ENCODE measurements around the gene GPHB5. TPM values are rescaled to one million over a fixed set of nuclear protein-coding genes. Genes with fewer than 3 reads are reported as not detected.
"Not testable (repeated sequence)": the region's sequence is repeated elsewhere in the genome, so short reads cannot be mapped to it uniquely, and the experiment has no call there.

The GPHB5 gene
- total and polyA plus RNA-seq, 3 experiments from 2014 or later: not detected

- Mint-ChIP-seq H3K27me3 (peaks cover 1 to 44% of the 10 kb centered on the region in 2 donors), H3K4me1 (no peaks in the 10 kb centered on the region), H3K9me3 (peaks cover 0 to 4% (median 0%) of the 10 kb centered on the region in 5 donors), H3K27ac (no peak overlapping the region), H3K4me3 (no peak overlapping the region), H3K36me3 (no peaks in the 10 kb centered on the region)
- H3K27me3 ChIP-seq (ENCODE audit: insufficient read depth, low read length, poor library complexity, severe bottlenecking): no peaks in the 10 kb centered on the region
- POLR2A ChIA-PET: no interaction called here
- CTCF ChIA-PET: interaction anchor here (0.7 kb wide), 1 partner anchor 187 kb away, joined by 3 read pairs; no protein-coding TSS in a partner anchor
- no peak overlapping the region for H3K27ac ChIP-seq (ENCODE audit: low read depth, low read length)
- no peaks in the 10 kb centered on the region for H3K36me3 ChIP-seq (ENCODE audit: insufficient read depth, low read length)
- H3K4me3 ChIP-seq (ENCODE audit: low read length): no peak overlapping the region
- H3K4me1 ChIP-seq (ENCODE audit: insufficient read depth, low read length): no peaks in the 10 kb centered on the region
- no peaks in the 10 kb centered on the region for H3K9me3 ChIP-seq (ENCODE audit: low read length)
- DNase-seq: no peak
These were observed 23.6 kb upstream of the GPHB5 start for GRCh38 chr14:63342371-63342770.

- no peak for DNase-seq
- no peaks in the 10 kb centered on the region for H3K4me1 ChIP-seq (ENCODE audit: insufficient read depth, low read length)
- POLR2A ChIA-PET: no interaction called here
- H3K9me3 ChIP-seq (ENCODE audit: low read length): no peaks in the 10 kb centered on the region
- no peaks in the 10 kb centered on the region for H3K36me3 ChIP-seq (ENCODE audit: insufficient read depth, low read length)
- Mint-ChIP-seq H3K4me1 (no peaks in the 10 kb centered on the region), H3K36me3 (peaks cover 0 to 4% (median 0%) of the 10 kb centered on the region in 3 donors), H3K4me3 (no peak overlapping the region), H3K27me3 (peaks cover 13 to 33% of the 10 kb centered on the region in 2 donors), H3K9me3 (no peaks in the 10 kb centered on the region), H3K27ac (no peak overlapping the region)
- CTCF ChIA-PET: no interaction called here
- no peaks in the 10 kb centered on the region for H3K27me3 ChIP-seq (ENCODE audit: insufficient read depth, low read length, poor library complexity, severe bottlenecking)
- H3K27ac ChIP-seq (ENCODE audit: low read depth, low read length): no peak overlapping the region
- H3K4me3 ChIP-seq (ENCODE audit: low read length): no peak overlapping the region
These were observed 10.3 kb upstream of the GPHB5 start for GRCh38 chr14:63328787-63329737.

- H3K36me3 Mint-ChIP-seq: peaks cover 0 to 4% (median 0%) of the 10 kb centered on the region in 3 donors
- H3K4me1 Mint-ChIP-seq: no peaks in the 10 kb centered on the region
- no peak overlapping the region for H3K27ac Mint-ChIP-seq
- no peak for DNase-seq
- H3K4me3 ChIP-seq (ENCODE audit: low read length): no peak overlapping the region
- H3K27me3 Mint-ChIP-seq: peaks cover 12 to 27% of the 10 kb centered on the region in 2 donors
- H3K4me3 Mint-ChIP-seq: no peak overlapping the region
- POLR2A ChIA-PET: no interaction called here
- no peaks in the 10 kb centered on the region for H3K4me1 ChIP-seq (ENCODE audit: insufficient read depth, low read length)
- H3K9me3 Mint-ChIP-seq: no peaks in the 10 kb centered on the region
- no peak overlapping the region for H3K27ac ChIP-seq (ENCODE audit: low read depth, low read length)
- no peaks in the 10 kb centered on the region for H3K36me3 ChIP-seq (ENCODE audit: insufficient read depth, low read length)
- CTCF ChIA-PET: no interaction called here
- H3K9me3 ChIP-seq (ENCODE audit: low read length): no peaks in the 10 kb centered on the region
- no peaks in the 10 kb centered on the region for H3K27me3 ChIP-seq (ENCODE audit: insufficient read depth, low read length, poor library complexity, severe bottlenecking)
These were observed 8.1 kb upstream of the GPHB5 start for GRCh38 chr14:63326840-63327239.

- Histone ChIP-seq H3K4me3 (ENCODE audit: low read length) (no peak overlapping the region), H3K9me3 (ENCODE audit: low read length) (no peaks in the 10 kb centered on the region), H3K4me1 (ENCODE audit: insufficient read depth, low read length) (no peaks in the 10 kb centered on the region), H3K36me3 (ENCODE audit: insufficient read depth, low read length) (no peaks in the 10 kb centered on the region), H3K27ac (ENCODE audit: low read depth, low read length) (no peak overlapping the region), H3K27me3 (ENCODE audit: insufficient read depth, low read length, poor library complexity, severe bottlenecking) (no peaks in the 10 kb centered on the region)
- DNase-seq: no peak
- ChIA-PET POLR2A (no interaction called here), CTCF (no interaction called here)
- Mint-ChIP-seq H3K9me3 (no peaks in the 10 kb centered on the region), H3K4me3 (no peak overlapping the region), H3K4me1 (no peaks in the 10 kb centered on the region), H3K27ac (no peak overlapping the region), H3K36me3 (no peaks in the 10 kb centered on the region), H3K27me3 (peaks cover 9 to 33% of the 10 kb centered on the region in 2 donors)
These were observed 4.3 kb upstream of the GPHB5 start for GRCh38 chr14:63322897-63323573.

- Mint-ChIP-seq H3K4me3 (no peak overlapping the region), H3K4me1 (no peaks in the 10 kb centered on the region), H3K27ac (no peak overlapping the region), H3K27me3 (peaks cover 9 to 38% of the 10 kb centered on the region in 2 donors), H3K36me3 (no peaks in the 10 kb centered on the region), H3K9me3 (no peaks in the 10 kb centered on the region)
- no peak overlapping the region for H3K4me3 ChIP-seq (ENCODE audit: low read length)
- DNase-seq: no peak
- no peaks in the 10 kb centered on the region for H3K9me3 ChIP-seq (ENCODE audit: low read length)
- ChIA-PET POLR2A (no interaction called here), CTCF (no interaction called here)
- no peak overlapping the region for H3K27ac ChIP-seq (ENCODE audit: low read depth, low read length)
- no peaks in the 10 kb centered on the region for H3K36me3 ChIP-seq (ENCODE audit: insufficient read depth, low read length)
- H3K27me3 ChIP-seq (ENCODE audit: insufficient read depth, low read length, poor library complexity, severe bottlenecking): no peaks in the 10 kb centered on the region
- H3K4me1 ChIP-seq (ENCODE audit: insufficient read depth, low read length): no peaks in the 10 kb centered on the region
These were observed 3.7 kb upstream of the GPHB5 start for GRCh38 chr14:63322472-63322871.

- H3K4me1 ChIP-seq (ENCODE audit: insufficient read depth, low read length): no peaks in the 10 kb centered on the region
- no peak overlapping the region for H3K4me3 ChIP-seq (ENCODE audit: low read length)
- Mint-ChIP-seq H3K27me3 (peaks cover 7 to 22% of the 10 kb centered on the region in 2 donors), H3K4me3 (peak overlapping the region in 1 of 7 donors; percentile 46), H3K27ac (no peak overlapping the region), H3K9me3 (no peaks in the 10 kb centered on the region), H3K36me3 (no peaks in the 10 kb centered on the region), H3K4me1 (no peaks in the 10 kb centered on the region)
- no peaks in the 10 kb centered on the region for H3K27me3 ChIP-seq (ENCODE audit: insufficient read depth, low read length, poor library complexity, severe bottlenecking)
- H3K27ac ChIP-seq (ENCODE audit: low read depth, low read length): no peak overlapping the region
- POLR2A ChIA-PET: no interaction called here
- H3K9me3 ChIP-seq (ENCODE audit: low read length): no peaks in the 10 kb centered on the region
- H3K36me3 ChIP-seq (ENCODE audit: insufficient read depth, low read length): no peaks in the 10 kb centered on the region
- DNase-seq: no peak
- CTCF ChIA-PET: no interaction called here
These were observed 9.9 kb downstream of the GPHB5 start for GRCh38 chr14:63308723-63309317.

- H3K9me3 ChIP-seq (ENCODE audit: low read length); H3K27ac Mint-ChIP-seq; H3K27me3 ChIP-seq (ENCODE audit: insufficient read depth, low read length, poor library complexity, severe bottlenecking); H3K4me3 Mint-ChIP-seq; H3K4me1 Mint-ChIP-seq; H3K36me3 Mint-ChIP-seq; H3K9me3 Mint-ChIP-seq; H3K4me3 ChIP-seq (ENCODE audit: low read length); POLR2A ChIA-PET; H3K4me1 ChIP-seq (ENCODE audit: insufficient read depth, low read length); DNase-seq; H3K27ac ChIP-seq (ENCODE audit: low read depth, low read length); H3K36me3 ChIP-seq (ENCODE audit: insufficient read depth, low read length); CTCF ChIA-PET: not testable (repeated sequence)
- peaks cover 2 to 18% of the 10 kb centered on the region in 2 donors for H3K27me3 Mint-ChIP-seq
These were observed 14.3 kb downstream of the GPHB5 start for GRCh38 chr14:63304429-63304828.

All from CD8-positive, alpha-beta memory T cell (primary cell).